ENCODE measurements around the gene EFCAB11. TPM values are rescaled to one million over a fixed set of nuclear protein-coding genes. Genes with fewer than 3 reads are reported as not detected.

Gene EFCAB11
- total RNA-seq, 4 donors from 2014 or later: 3.2 to 5.1 (median 3.7) TPM

DNA sequence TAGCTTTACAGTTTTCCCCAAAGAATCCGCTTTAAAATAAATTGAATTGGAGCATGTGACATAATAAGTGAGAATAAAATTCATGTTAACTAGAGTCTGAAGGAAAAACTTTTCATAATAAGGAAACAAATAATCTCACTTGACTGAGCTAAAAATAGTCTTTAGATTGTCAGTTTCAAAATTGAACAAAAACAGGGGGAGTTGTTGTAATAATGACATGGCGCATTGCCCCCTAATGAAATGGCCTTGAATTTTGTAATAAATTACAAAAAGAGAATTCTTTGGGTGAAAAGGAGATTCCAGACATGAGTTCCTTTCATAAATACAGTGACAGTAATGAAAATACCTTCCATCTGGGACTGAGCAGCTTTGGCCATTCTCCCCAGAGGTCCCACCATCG lies 178.6 kb downstream of the EFCAB11 start:
- H3K4me1 ChIP-seq: peaks cover 5% of the 10 kb centered on the region
- no peaks in the 10 kb centered on the region for H3K9me3 ChIP-seq
- DNase-seq (ENCODE audit: low spot score in 2 of 2): no peak
- no peak for TF ChIP-seq POLR2A (IDR thresholded peaks at IDR 0.05)
- TF ChIP-seq EP300 (IDR thresholded peaks at IDR 0.05): no peak
- TF ChIP-seq POLR2AphosphoS5 (IDR thresholded peaks at IDR 0.05): no peak
- TF ChIP-seq, protein P1, sequence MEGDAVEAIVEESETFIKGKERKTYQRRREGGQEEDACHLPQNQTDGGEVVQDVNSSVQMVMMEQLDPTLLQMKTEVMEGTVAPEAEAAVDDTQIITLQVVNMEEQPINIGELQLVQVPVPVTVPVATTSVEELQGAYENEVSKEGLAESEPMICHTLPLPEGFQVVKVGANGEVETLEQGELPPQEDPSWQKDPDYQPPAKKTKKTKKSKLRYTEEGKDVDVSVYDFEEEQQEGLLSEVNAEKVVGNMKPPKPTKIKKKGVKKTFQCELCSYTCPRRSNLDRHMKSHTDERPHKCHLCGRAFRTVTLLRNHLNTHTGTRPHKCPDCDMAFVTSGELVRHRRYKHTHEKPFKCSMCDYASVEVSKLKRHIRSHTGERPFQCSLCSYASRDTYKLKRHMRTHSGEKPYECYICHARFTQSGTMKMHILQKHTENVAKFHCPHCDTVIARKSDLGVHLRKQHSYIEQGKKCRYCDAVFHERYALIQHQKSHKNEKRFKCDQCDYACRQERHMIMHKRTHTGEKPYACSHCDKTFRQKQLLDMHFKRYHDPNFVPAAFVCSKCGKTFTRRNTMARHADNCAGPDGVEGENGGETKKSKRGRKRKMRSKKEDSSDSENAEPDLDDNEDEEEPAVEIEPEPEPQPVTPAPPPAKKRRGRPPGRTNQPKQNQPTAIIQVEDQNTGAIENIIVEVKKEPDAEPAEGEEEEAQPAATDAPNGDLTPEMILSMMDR (IDR thresholded peaks at IDR 0.05): no peak
- H3K27ac ChIP-seq: no peak overlapping the region
- H3K4me3 ChIP-seq: no peak overlapping the region
- WGBS: 84% methylated on average over 3 of the region's 3 CpGs
- H3K36me3 ChIP-seq: no peaks in the 10 kb centered on the region
- no peaks in the 10 kb centered on the region for H3K27me3 ChIP-seq

DNA sequence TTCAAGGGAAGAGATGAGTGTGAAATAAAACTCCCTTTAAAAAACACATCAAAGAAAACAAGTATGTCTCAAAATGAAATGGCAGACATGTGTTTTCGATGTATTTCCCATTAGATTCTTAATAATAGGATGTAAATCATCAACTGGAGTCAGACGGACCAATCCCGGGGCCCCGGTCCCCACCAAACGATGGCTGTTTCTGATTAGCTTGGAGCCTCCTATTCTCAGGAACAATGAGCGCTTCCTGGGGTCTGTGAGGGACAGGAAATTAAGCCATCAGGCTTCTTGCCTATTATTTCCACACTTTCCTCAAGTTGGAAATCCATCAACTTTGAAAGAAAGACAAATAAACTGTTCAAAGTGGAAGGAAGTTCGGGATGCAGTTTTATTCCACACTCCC lies 179.4 kb downstream of the EFCAB11 start:
- Histone ChIP-seq H3K9me3 (no peaks in the 10 kb centered on the region), H3K4me1 (peaks cover 5% of the 10 kb centered on the region), H3K4me3 (no peak overlapping the region), H3K27ac (no peak overlapping the region), H3K36me3 (no peaks in the 10 kb centered on the region), H3K27me3 (no peaks in the 10 kb centered on the region)
- 52% methylated on average over 7 of the region's 7 CpGs for WGBS
- TF ChIP-seq POLR2A (IDR thresholded peaks at IDR 0.05) (no peak), POLR2AphosphoS5 (IDR thresholded peaks at IDR 0.05) (no peak), EP300 (IDR thresholded peaks at IDR 0.05) (no peak)
- TF ChIP-seq, protein P1 (IDR thresholded peaks at IDR 0.05): no peak
- DNase-seq (ENCODE audit: low spot score in 2 of 2): no peak

DNA sequence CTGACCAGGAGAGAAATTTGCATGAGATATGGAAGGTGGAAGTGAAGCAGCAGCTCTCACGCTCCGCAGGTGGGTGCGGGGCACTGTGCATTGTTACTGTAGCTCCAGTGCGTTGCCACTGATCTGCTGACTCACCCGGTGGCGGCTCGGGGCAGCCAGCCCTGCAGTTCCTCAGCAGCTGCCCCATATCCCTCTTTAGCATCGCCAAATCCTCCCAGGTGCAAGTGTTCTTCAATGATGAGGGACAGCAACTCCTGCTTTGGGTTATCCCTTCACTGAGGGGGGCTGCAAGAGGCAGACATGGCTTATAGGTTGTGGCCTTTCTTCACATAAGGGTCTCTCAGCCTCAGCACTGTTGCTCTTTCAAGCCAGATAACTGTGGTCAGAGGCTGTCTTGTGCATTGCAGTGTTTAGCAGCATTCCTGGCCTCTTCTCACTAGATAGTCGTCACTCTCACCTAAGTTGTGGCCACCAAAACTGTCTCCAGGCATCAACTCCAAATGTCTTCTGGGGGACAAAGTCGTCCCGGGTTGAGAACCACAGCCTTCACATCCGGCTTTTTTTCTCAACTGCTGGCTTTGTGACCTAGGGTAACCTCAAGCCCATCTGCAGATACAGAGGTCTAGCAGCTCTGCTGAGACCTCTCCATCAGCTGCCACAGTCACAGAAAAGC lies 180.8 kb downstream of the EFCAB11 start:
- Histone ChIP-seq H3K4me3 (no peak overlapping the region), H3K36me3 (no peaks in the 10 kb centered on the region), H3K9me3 (no peaks in the 10 kb centered on the region), H3K4me1 (peaks cover 5% of the 10 kb centered on the region), H3K27ac (no peak overlapping the region), H3K27me3 (no peaks in the 10 kb centered on the region)
- TF ChIP-seq POLR2AphosphoS5 (IDR thresholded peaks at IDR 0.05): no peak
- TF ChIP-seq, protein P1 (IDR thresholded peaks at IDR 0.05): no peak
- no peak for TF ChIP-seq POLR2A (IDR thresholded peaks at IDR 0.05)
- no peak for TF ChIP-seq EP300 (IDR thresholded peaks at IDR 0.05)
- WGBS: 71% methylated on average over 11 of the region's 12 CpGs
- DNase-seq (ENCODE audit: low spot score in 2 of 2): no peak

DNA sequence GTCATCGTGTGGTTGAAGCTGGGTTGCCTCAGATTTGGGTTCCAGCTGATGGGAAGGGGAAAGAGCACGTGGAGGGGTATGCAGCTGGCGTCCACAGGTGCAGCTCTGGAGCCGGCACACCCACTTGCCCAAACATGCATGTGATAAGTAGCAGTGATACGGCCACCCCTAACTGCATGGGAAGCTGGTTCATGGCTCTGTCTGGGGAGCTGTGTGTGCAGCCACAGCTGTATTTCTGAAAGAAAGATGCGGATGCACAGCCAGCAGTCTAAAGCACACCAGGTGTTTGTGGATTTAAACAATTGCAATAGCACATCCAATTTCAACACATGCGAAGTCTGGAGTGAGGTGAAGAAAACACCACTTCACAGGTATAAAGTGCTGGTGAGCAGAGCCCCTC lies 181.4 kb downstream of the EFCAB11 start:
- WGBS: 66% methylated on average over 7 of the region's 7 CpGs
- H3K9me3 ChIP-seq: no peaks in the 10 kb centered on the region
- peaks cover 5% of the 10 kb centered on the region for H3K4me1 ChIP-seq
- DNase-seq (ENCODE audit: low spot score in 2 of 2): no peak
- H3K4me3 ChIP-seq: no peak overlapping the region
- H3K36me3 ChIP-seq: no peaks in the 10 kb centered on the region
- no peaks in the 10 kb centered on the region for H3K27me3 ChIP-seq
- H3K27ac ChIP-seq: no peak overlapping the region
- no peak for TF ChIP-seq POLR2A (IDR thresholded peaks at IDR 0.05)

DNA sequence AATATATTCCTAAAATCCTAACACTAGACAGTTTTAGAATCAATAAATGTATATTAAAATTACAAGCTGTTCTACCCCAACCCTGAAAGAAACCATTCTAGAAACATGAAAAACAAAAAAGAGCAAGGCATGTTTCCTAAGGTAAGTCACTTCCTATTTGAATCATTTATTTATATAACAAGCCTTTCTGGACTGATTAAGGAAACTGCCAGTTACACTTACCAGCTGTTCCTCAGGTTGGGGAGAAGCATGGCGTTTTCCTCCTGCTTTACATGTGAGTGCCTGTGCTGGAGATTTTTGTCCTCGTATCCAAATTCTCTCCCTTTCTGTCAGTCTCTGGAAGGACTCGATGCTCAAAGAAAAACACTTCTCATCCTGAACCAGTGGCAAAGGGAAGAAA lies 183.3 kb downstream of the EFCAB11 start:
- Histone ChIP-seq H3K36me3 (no peaks in the 10 kb centered on the region), H3K27me3 (no peaks in the 10 kb centered on the region), H3K27ac (no peak overlapping the region), H3K4me1 (peaks cover 5% of the 10 kb centered on the region), H3K9me3 (no peaks in the 10 kb centered on the region), H3K4me3 (no peak overlapping the region)
- TF ChIP-seq EP300 (IDR thresholded peaks at IDR 0.05) (no peak), POLR2A (IDR thresholded peaks at IDR 0.05) (no peak), POLR2AphosphoS5 (IDR thresholded peaks at IDR 0.05) (no peak)
- TF ChIP-seq, protein P1 (IDR thresholded peaks at IDR 0.05): no peak
- DNase-seq (ENCODE audit: low spot score in 2 of 2): no peak
- 62% methylated on average over 3 of the region's 3 CpGs for WGBS

DNA sequence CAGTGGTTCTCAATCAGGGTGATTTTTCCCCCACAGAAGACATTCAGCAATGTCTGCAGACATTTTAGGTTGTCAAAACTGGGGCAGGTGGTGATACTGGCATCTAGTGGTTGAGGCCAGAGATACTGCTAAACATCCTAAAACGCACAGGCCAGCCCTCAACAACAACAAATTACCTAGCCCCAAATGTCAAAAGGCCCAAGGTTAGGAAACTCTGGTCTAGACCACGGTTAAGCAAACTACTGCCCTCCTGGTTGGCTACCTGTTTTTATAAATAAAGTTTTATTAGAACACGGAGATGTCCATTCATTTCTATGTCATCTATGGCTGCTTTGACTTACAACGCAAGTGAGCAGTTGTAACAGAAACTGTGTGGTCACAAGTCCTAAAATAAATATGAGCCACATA lies 186.7 kb downstream of the EFCAB11 start:
- WGBS: 72% methylated on average over 4 of the region's 4 CpGs
- Histone ChIP-seq H3K9me3 (no peaks in the 10 kb centered on the region), H3K4me1 (no peaks in the 10 kb centered on the region), H3K4me3 (no peak overlapping the region), H3K36me3 (no peaks in the 10 kb centered on the region), H3K27me3 (no peaks in the 10 kb centered on the region), H3K27ac (no peak overlapping the region)
- no peak for DNase-seq (ENCODE audit: low spot score in 2 of 2)
- TF ChIP-seq, protein P1 (IDR thresholded peaks at IDR 0.05): peak; percentile 34 to 59
- TF ChIP-seq POLR2AphosphoS5 (IDR thresholded peaks at IDR 0.05): no peak
